ENCODE results near the gene IGLL1.

DNA sequence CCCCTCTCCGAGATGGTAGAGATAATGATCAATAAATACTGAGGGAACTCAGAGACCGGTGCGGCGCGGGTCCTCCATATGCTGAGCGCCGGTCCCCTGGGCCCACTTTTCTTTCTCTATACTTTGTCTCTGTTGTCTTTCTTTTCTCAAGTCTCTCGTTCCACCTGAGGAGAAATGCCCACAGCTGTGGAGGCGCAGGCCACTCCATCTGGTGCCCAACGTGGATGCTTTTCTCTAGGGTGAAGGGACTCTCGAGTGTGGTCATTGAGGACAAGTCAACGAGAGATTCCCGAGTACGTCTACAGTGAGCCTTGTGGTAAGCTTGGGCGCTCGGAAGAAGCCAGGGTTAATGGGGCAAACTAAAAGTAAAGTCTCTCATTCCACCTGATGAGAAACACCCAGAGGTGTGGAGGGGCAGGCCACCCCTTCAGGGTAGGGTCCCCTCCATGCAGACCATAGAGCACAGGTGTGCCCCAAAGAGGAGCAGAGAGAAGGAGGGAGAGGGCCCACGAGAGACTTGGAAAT, 43.2 kb downstream of the IGLL1 start:
- TF ChIP-seq CTCF (IDR thresholded peaks at IDR 0.05) (no peak), POLR2A (IDR thresholded peaks at IDR 0.05) (no peak)

Measured in thyroid gland (tissue), 4 donors.